H1 (cell line): ENCODE results near the gene NUDT2. TPM values are rescaled to one million over a fixed set of nuclear protein-coding genes. Genes with fewer than 3 reads are reported as not detected.

Source experiments
- CTCF ChIA-PET: fragments of 300-600 bp; sonication (Branson Sonifier 250); formaldehyde crosslinking; loops from one replicate; lab custom pipeline; 2021; ENCODE audit not compliant: partially characterized antibody; lab: Charles Lee
- POLR2A ChIA-PET: fragments of 300-600 bp; sonication (Branson Sonifier 250); formaldehyde crosslinking; loops from one replicate; lab custom pipeline; 2021; ENCODE audit warnings: inconsistent platforms; ENCODE audit not compliant: partially characterized antibody; lab: Charles Lee
- DNase-seq, 2 experiments: peaks; one replicate each; pipeline versions ENCODE4 v3.0.0 to v3.0.0-alpha.2; 2010 to 2022; ENCODE audit warnings: low spot score in 2 of 2, low read depth in 1 of 2, mixed read lengths in 1 of 2
- FAIRE-seq: peaks from 2 replicates; lab custom pipeline; 2011; peaks lifted over from hg19 to GRCh38; lab: Jason Lieb, UNC
- H2AFZ ChIP-seq: 2 replicates; pipeline ENCODE4 v1.8.1; 2012; ENCODE audit warnings: low read length, inconsistent platforms
- H2AK5ac ChIP-seq: 2 replicates; pipeline ENCODE4 v1.6.1; 2013; ENCODE audit warnings: low read depth, low read length
- H2BK120ac ChIP-seq: replicated peaks from 2 replicates; pipeline ENCODE3; 2013; ENCODE audit warnings: low read depth, low read length, inconsistent platforms
- H2BK12ac ChIP-seq: 2 replicates; pipeline ENCODE4 v1.6.1; 2013; ENCODE audit warnings: low read depth, low read length
- H2BK15ac ChIP-seq: 2 replicates; pipeline ENCODE4 v1.6.1; 2013; ENCODE audit warnings: low read length
- H2BK20ac ChIP-seq: 2 replicates; pipeline ENCODE4 v1.6.1; 2013; ENCODE audit warnings: low read length
- H2BK5ac ChIP-seq: 2 replicates; pipeline ENCODE4 v1.6.1; 2013; ENCODE audit warnings: low read depth, low read length
- H3K14ac ChIP-seq: 2 replicates; pipeline ENCODE4 v1.6.1; 2013; ENCODE audit warnings: inconsistent platforms; ENCODE audit not compliant: insufficient read length
- H3K18ac ChIP-seq: 2 replicates; pipeline ENCODE4 v1.6.1; 2013; ENCODE audit warnings: low read length; ENCODE audit errors: extremely low read depth
- H3K23ac ChIP-seq: 2 replicates; pipeline ENCODE4 v1.6.1; 2013; ENCODE audit warnings: inconsistent platforms; ENCODE audit not compliant: insufficient read length
- H3K23me2 ChIP-seq: 2 replicates; pipeline ENCODE4 v1.6.1; 2013; ENCODE audit warnings: low read depth, low read length
- H3K27ac ChIP-seq: 2 replicates; pipeline ENCODE4 v1.6.1; 2011; ENCODE audit warnings: low read depth, low read length, inconsistent platforms
- H3K27me3 ChIP-seq, 4 experiments: replicated peaks in 1 of 4; 1 replicate in 1 of 4; 2 replicates in 3 of 4; pipeline versions ENCODE4 v1.6.1 to v1.8.1; 2011 to 2013; ENCODE audit warnings: low read length in 3 of 4, mild to moderate bottlenecking in 3 of 4, inconsistent platforms in 2 of 4, mixed read lengths in 2 of 4, moderate library complexity in 1 of 4; ENCODE audit not compliant: control insufficient read depth in 3 of 4, insufficient read depth in 3 of 4; ENCODE audit errors: extremely low read depth in 1 of 4
- H3K36me3 ChIP-seq, 4 experiments: 2 replicates each; pipeline versions ENCODE4 v1.6.1 to v1.8.1; 2011 to 2013; ENCODE audit warnings: mild to moderate bottlenecking in 4 of 4, low read length in 3 of 4, moderate library complexity in 2 of 4, control low read depth in 1 of 4, inconsistent platforms in 1 of 4; ENCODE audit not compliant: insufficient read depth in 4 of 4, control insufficient read depth in 2 of 4
- H3K4ac ChIP-seq: replicated peaks from 2 replicates; pipeline ENCODE3; 2013; ENCODE audit warnings: low read length, low read depth, mixed read lengths, inconsistent platforms; ENCODE audit not compliant: insufficient read length
- H3K4me1 ChIP-seq, 4 experiments: replicated peaks in 1 of 4; 1 replicate in 1 of 4; 2 replicates in 3 of 4; pipeline versions ENCODE4 v1.6.1 to v1.8.1; 2011 to 2013; ENCODE audit warnings: low read length in 3 of 4, inconsistent platforms in 2 of 4, mixed read lengths in 1 of 4; ENCODE audit not compliant: insufficient read depth in 4 of 4, control insufficient read depth in 3 of 4
- H3K4me2 ChIP-seq, 2 experiments: 2 replicates each; pipeline versions ENCODE4 v1.6.1 to v1.8.1; 2011 to 2013; ENCODE audit warnings: low read depth in 2 of 2, low read length in 2 of 2, control low read depth in 1 of 2, inconsistent platforms in 1 of 2, mild to moderate bottlenecking in 1 of 2; ENCODE audit not compliant: insufficient read depth in 1 of 2
- H3K4me3 ChIP-seq, 4 experiments: fragments of 200-600, 300-600 bp in 1 of 4; sonication (generic), shearing (Covaris generic), sonication (Bioruptor Twin) in 1 of 4; 2 replicates each; pipeline versions ENCODE4 v1.5.1 to v1.8.1; 2011 to 2016; ENCODE audit warnings: low read length in 4 of 4, low read depth in 3 of 4, control low read depth in 2 of 4, inconsistent platforms in 2 of 4, mild to moderate bottlenecking in 2 of 4, mixed read lengths in 1 of 4, moderate library complexity in 1 of 4; ENCODE audit not compliant: insufficient read depth in 2 of 4; ENCODE audit errors: extremely low read depth in 1 of 4
- H3K56ac ChIP-seq: replicated peaks from 2 replicates; pipeline ENCODE3; 2013; ENCODE audit warnings: low read depth, mild to moderate bottlenecking, mixed read lengths, low read length, inconsistent platforms; ENCODE audit not compliant: insufficient read length
- H3K79me1 ChIP-seq: 2 replicates; pipeline ENCODE4 v1.6.1; 2013; ENCODE audit warnings: low read depth, low read length, control low read depth
- H3K79me2 ChIP-seq, 2 experiments: 2 replicates each; pipeline versions ENCODE4 v1.6.1 to v1.8.1; 2012 to 2013; ENCODE audit warnings: low read length in 2 of 2, mild to moderate bottlenecking in 2 of 2, inconsistent platforms in 1 of 2; ENCODE audit not compliant: insufficient read depth in 2 of 2, control insufficient read depth in 1 of 2
- H3K9ac ChIP-seq, 4 experiments: replicated peaks in 1 of 4; 1 replicate in 1 of 4; 2 replicates in 3 of 4; pipeline versions ENCODE4 v1.6.1 to v1.8.1; 2011 to 2013; ENCODE audit warnings: low read depth in 3 of 4, low read length in 3 of 4, control low read depth in 2 of 4, mild to moderate bottlenecking in 2 of 4, moderate library complexity in 2 of 4, inconsistent platforms in 1 of 4; ENCODE audit errors: extremely low read depth in 1 of 4
- H3K9me3 ChIP-seq, 2 experiments: 2 replicates each; pipeline versions ENCODE4 v1.6.1 to v1.8.1; 2012 to 2013; ENCODE audit warnings: mild to moderate bottlenecking in 2 of 2, moderate library complexity in 2 of 2, control low read depth in 1 of 2, inconsistent platforms in 1 of 2, low read depth in 1 of 2, low read length in 1 of 2, mixed read lengths in 1 of 2; ENCODE audit not compliant: insufficient read depth in 2 of 2
- H4K20me1 ChIP-seq, 2 experiments: replicated peaks in 1 of 2; 2 replicates each; pipeline versions ENCODE3 to v1.8.1; 2011 to 2013; ENCODE audit warnings: inconsistent platforms in 2 of 2, low read length in 2 of 2, mild to moderate bottlenecking in 1 of 2; ENCODE audit not compliant: insufficient read depth in 2 of 2, control insufficient read depth in 1 of 2
- H4K5ac ChIP-seq: 2 replicates; pipeline ENCODE4 v1.6.1; 2013; ENCODE audit warnings: low read length, low read depth, mixed read lengths, inconsistent platforms; ENCODE audit not compliant: insufficient read length
- H4K8ac ChIP-seq: 2 replicates; pipeline ENCODE4 v1.8.0; 2013; ENCODE audit warnings: mild to moderate bottlenecking, moderate library complexity, low read length, inconsistent platforms; ENCODE audit not compliant: insufficient read depth; ENCODE audit errors: extremely low read depth
- H4K91ac ChIP-seq: replicated peaks from 2 replicates; pipeline ENCODE3; 2013; ENCODE audit warnings: low read length, mixed read lengths, inconsistent platforms; ENCODE audit not compliant: insufficient read length
- BCL11A ChIP-seq, 2 experiments: IDR thresholded peaks; one replicate each; pipeline ENCODE4 v1.6.1; 2011; ENCODE audit warnings: low read depth in 2 of 2, low read length in 2 of 2, mild to moderate bottlenecking in 2 of 2
- CBX5 ChIP-seq: fragments of 300-800, 300-1000 bp; sonication (generic); IDR thresholded peaks from 2 replicates; pipeline ENCODE4 v1.7.1; 2016; ENCODE audit warnings: antibody characterized with exemption, low read length, low read depth
- CREB1 ChIP-seq: IDR thresholded peaks from 2 replicates; pipeline ENCODE4 v1.6.1; 2012; ENCODE audit warnings: inconsistent platforms
- GABPA ChIP-seq: IDR thresholded peaks from 2 replicates; pipeline ENCODE4 v1.6.1; 2011; ENCODE audit warnings: mild to moderate bottlenecking, low read length, moderate library complexity, borderline replicate concordance; ENCODE audit not compliant: insufficient read depth
- NANOG ChIP-seq: IDR thresholded peaks from 2 replicates; pipeline ENCODE4 v1.6.1; 2011; ENCODE audit warnings: low read length, low read depth, mild to moderate bottlenecking, inconsistent platforms; ENCODE audit not compliant: insufficient read depth, poor library complexity, severe bottlenecking
- PHF8 ChIP-seq: fragments of 200-600 bp; sonication (generic); conservative IDR thresholded peaks from 2 replicates; pipeline ENCODE4 v1.7.1; 2012; ENCODE audit warnings: low read depth, mild to moderate bottlenecking, inconsistent platforms, low read length, moderate library complexity
- POLR2A ChIP-seq, 2 experiments: IDR thresholded peaks; 1 replicate in 1 of 2; 2 replicates in 1 of 2; pipeline ENCODE4 v1.6.1; 2011; ENCODE audit warnings: low read depth in 2 of 2, low read length in 2 of 2, mild to moderate bottlenecking in 2 of 2; ENCODE audit errors: control extremely low read depth in 1 of 2
- POLR2AphosphoS5 ChIP-seq: IDR thresholded peaks from 2 replicates; pipeline ENCODE4 v1.6.1; 2011; ENCODE audit warnings: low read depth, low read length
- RAD21 ChIP-seq, 2 experiments: IDR thresholded peaks in 1 of 2; conservative IDR thresholded peaks in 1 of 2; 2 replicates each; pipeline ENCODE4 v1.6.1; 2011; ENCODE audit warnings: low read depth in 2 of 2, low read length in 2 of 2, improper control_type of control experiment in 1 of 2, inconsistent platforms in 1 of 2, mild to moderate bottlenecking in 1 of 2, moderate library complexity in 1 of 2
- RBBP5 ChIP-seq: IDR thresholded peaks from 2 replicates; pipeline ENCODE4 v1.7.1; 2012; ENCODE audit warnings: low read depth, mild to moderate bottlenecking, inconsistent platforms, low read length, moderate library complexity, borderline replicate concordance
- SIN3A ChIP-seq, 2 experiments: IDR thresholded peaks in 1 of 2; conservative IDR thresholded peaks in 1 of 2; 2 replicates each; pipeline ENCODE4 v1.6.1; 2011 to 2012; ENCODE audit warnings: low read length in 2 of 2, improper control_type of control experiment in 1 of 2, low read depth in 1 of 2, mild to moderate bottlenecking in 1 of 2
- TBP ChIP-seq: IDR thresholded peaks from 2 replicates; pipeline ENCODE4 v1.6.1; 2011; ENCODE audit warnings: low read depth, low read length, improper control_type of control experiment
- USF2 ChIP-seq: IDR thresholded peaks from 2 replicates; pipeline ENCODE4 v1.6.1; 2011; ENCODE audit warnings: low read length, improper control_type of control experiment
- WGBS, 2 experiments: shearing (Covaris generic) in 1 of 2; methylation state at CpG; one replicate each; pipeline versions ENCODE4 v1.1.6 to v1.1.7; 2013 to 2015; ENCODE audit warnings: low lambda C conversion rate in 2 of 2, mixed read lengths in 2 of 2, inconsistent platforms in 1 of 2, low coverage in 1 of 2, missing lambda C conversion rate in 1 of 2; ENCODE audit not compliant: insufficient replicate concordance in 2 of 2, insufficient coverage in 1 of 2, insufficient read length in 1 of 2; ENCODE audit errors: extremely low coverage in 1 of 2, missing lambda C conversion rate in 1 of 2; 5-methylcytosine and 5-hydroxymethylcytosine counted together
- polyA plus RNA-seq, 7 experiments: library from polyadenylated mRNA; depleted of rRNA in 3 of 7; stranded (reverse) in 5 of 7; unstranded in 2 of 7; fragments of >200 nt in 5 of 7; fragments of 200-250 nt in 2 of 7; gene quantifications; 1 replicate in 5 of 7; 2 replicates in 1 of 7; 4 replicates in 1 of 7; pipeline versions ENCODE4 v1.2.1 to v1.2.3, GENCODE V29; 2011 to 2013; ENCODE audit warnings: missing spikeins in 2 of 7, mixed read lengths in 2 of 7
- total RNA-seq: library from RNA; stranded (reverse); fragmentation: NEBNext Ultra II Directional; extraction: Animal tissue kit (Norgen Biotek cat#: 25700); gene quantifications from 2 replicates; pipeline ENCODE4 v1.2.1, GENCODE V29; 2021

Gene NUDT2
- total and polyA plus RNA-seq, 2 of the 8 experiments (the other 6 are each of a cell fraction or from before 2014, with no cell fraction given), result 16.7 to 23.7 TPM

DNA sequence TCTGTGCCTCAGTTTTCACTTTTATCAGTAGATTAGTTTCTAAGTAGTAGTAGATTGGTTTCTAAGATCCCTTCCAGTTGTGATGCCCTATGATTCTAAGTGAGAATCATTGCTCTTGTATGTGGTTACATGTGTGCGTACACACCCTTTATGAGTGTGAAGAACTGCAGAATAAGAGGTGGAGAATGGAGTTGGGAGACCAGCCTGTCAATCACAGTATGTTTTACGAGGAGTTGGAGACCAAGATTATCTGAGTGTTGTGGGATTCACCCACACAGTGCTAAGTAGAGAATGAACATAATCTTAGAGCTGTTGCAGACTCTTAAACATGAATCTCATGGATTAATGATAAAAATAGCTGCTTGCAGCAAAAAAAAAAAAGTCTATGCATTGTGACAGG is 37.9 kb upstream of the NUDT2 start:
- CTCF ChIA-PET, result interaction anchor here (0.6 to 1.4 kb wide), 5 partner anchors 12 to 300 kb away, joined by 3 to 7 read pairs (median 3); no protein-coding TSS in a partner anchor
- Histone ChIP-seq H3K4me2 (no peak overlapping the region), H3K79me1 (no peaks in the 10 kb centered on the region), H2AFZ (no peak overlapping the region), H3K4ac (no peak overlapping the region), H3K4me3 (no peak overlapping the region), H3K23me2 (no peaks in the 10 kb centered on the region), H3K56ac (no peak overlapping the region), H3K9me3 (no peaks in the 10 kb centered on the region), H4K20me1 (no peaks in the 10 kb centered on the region), H3K14ac (no peak overlapping the region), H2BK15ac (no peak overlapping the region), H3K27me3 (no peaks in the 10 kb centered on the region), H2AK5ac (no peak overlapping the region), H2BK12ac (no peak overlapping the region), H2BK120ac (no peak overlapping the region), H2BK20ac (no peak overlapping the region), H3K4me1 (no peaks in the 10 kb centered on the region), H4K5ac (no peak overlapping the region), H3K23ac (no peak overlapping the region), H3K36me3 (no peaks in the 10 kb centered on the region), H3K18ac (no peak overlapping the region), H4K91ac (no peak overlapping the region), H3K27ac (no peak overlapping the region), H3K79me2 (no peaks in the 10 kb centered on the region), H2BK5ac (no peak overlapping the region), H3K9ac (no peak overlapping the region), H4K8ac (no peak overlapping the region)
- TF ChIP-seq GABPA, result no peak
- TF ChIP-seq USF2, result no peak
- TF ChIP-seq RBBP5, result no peak
- no peak for TF ChIP-seq PHF8
- no peak for TF ChIP-seq POLR2A (IDR thresholded peaks at IDR 0.05; ENCODE audit: control extremely low read depth in 1 of 2, low read depth in 2 of 2, low read length in 2 of 2)
- TF ChIP-seq CREB1, result no peak
- no peak for TF ChIP-seq BCL11A (IDR thresholded peaks at IDR 0.05; ENCODE audit: low read depth in 2 of 2, low read length in 2 of 2)
- TF ChIP-seq RAD21 (IDR thresholded peaks at IDR 0.05 in 1 of 2, conservative IDR thresholded peaks at IDR 0.05 in 1 of 2; ENCODE audit: low read depth in 2 of 2, low read length in 2 of 2), result no peak
- TF ChIP-seq POLR2AphosphoS5, result no peak
- TF ChIP-seq TBP, result no peak
- TF ChIP-seq NANOG, result no peak
- no peak for TF ChIP-seq CBX5
- no peak for TF ChIP-seq SIN3A (conservative IDR thresholded peaks at IDR 0.05 in 1 of 2, IDR thresholded peaks at IDR 0.05 in 1 of 2; ENCODE audit: low read depth in 1 of 2, low read length in 2 of 2)
- POLR2A ChIA-PET, result interaction anchor here (0.6 to 0.8 kb wide), 2 partner anchors 28 to 513 kb away, joined by 3 to 5 read pairs; no protein-coding TSS in a partner anchor
- FAIRE-seq (no peak), DNase-seq (no peak)
- 89% methylated on average over 2 of the region's 2 CpGs; no CpG with 5 or more reads in 1 of the 2 experiments for WGBS, 2 experiments
